IPS-11a (cell line): ENCODE data around the gene ABLIM2.
A peak's percentile ranks its signal among the peaks of the same experiment; 100 is the strongest.

Source experiments
- H3K4me3 ChIP-seq: one replicate; pipeline ENCODE4 v1.5.1; 2013; ENCODE audit warnings: low read depth, low read length, control low read depth

The ABLIM2 gene

DNA sequence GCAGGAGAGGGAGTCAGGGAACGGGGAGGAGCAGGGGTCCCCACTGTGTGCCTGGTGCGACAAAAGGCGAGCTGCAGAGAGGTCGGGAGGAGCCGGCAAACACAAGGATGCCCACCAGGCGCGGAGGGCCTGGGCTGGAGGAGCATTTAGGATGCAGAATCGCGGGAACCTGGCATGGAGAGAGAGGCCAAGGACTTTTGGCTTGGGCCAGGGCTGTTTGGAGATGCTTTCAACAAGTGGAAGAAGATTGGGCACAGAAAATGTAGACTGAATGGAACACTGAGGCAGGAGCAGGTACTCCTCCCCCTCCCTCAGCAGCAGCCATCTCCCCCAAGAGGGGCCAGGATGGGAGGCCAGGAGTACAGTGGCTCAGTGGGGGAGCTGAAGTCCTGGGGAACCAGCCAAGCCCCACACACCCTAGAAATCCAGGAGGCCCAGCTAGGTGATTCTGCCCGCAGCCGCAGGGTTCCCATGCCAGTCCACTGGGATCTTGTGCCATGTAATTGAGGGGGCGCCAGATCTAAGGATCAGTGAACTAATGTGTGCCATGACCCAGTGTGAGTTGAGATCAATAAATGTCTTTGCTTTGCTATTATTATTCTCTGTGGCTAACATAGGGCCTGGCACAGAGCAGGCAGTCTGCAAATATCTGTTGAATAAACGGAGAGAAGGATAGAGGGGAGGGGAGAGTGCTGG, 1.1 kb upstream of the ABLIM2 start:
- peak overlapping the region; percentile 75 for H3K4me3 ChIP-seq

GRCh38 chr4:8157944-8158709, 486 bp downstream of the ABLIM2 start:
- H3K4me3 ChIP-seq: peak overlapping the region; percentile 47

- no peak overlapping the region for H3K4me3 ChIP-seq
Measured at GRCh38 chr4:8157496-8157895, 1.1 kb downstream of the ABLIM2 start.

DNA sequence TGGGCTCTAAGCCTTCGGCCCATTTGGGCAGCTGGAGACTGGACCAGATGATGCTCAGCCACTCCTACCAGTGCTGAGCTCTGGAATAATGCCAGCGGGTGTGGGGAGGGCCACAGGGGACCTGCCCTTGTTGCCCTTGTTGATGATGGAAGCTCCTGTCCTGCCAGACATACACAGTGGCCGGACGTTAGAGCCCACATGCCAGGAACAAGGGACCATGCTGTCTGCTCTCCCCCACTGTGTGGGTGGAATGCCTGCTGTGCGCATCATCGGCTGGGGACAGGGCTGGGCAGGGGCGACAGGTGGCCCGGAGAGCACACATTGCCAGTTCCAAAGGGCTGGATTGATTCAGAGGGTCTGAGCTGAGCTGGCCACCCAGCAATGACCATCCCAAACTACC, 2.0 kb downstream of the ABLIM2 start:
- H3K4me3 ChIP-seq: no peak overlapping the region

GRCh38 chr4:8155660-8156421, 2.8 kb downstream of the ABLIM2 start:
- H3K4me3 ChIP-seq: no peak overlapping the region

GRCh38 chr4:8155048-8155447, 3.6 kb downstream of the ABLIM2 start:
- no peak overlapping the region for H3K4me3 ChIP-seq

DNA sequence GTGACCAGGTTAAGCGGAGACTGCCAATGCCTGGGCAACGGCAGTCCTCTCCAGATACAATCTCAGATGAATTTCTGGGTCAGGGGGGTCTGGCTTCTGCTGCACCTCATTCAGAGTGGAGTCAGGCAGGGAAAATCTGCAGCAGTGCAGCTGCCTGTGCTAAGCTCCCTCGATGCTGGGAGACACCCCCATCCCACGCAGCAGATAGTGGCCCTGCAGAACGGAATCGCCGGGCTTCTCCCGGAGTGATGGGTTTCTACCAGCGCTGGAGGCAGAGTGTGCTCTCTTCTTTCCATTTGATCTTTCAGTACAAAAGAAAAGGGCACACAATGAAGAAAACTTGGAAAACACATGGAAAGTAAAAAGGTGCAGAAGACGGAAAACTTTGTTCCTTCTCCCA, 5.2 kb downstream of the ABLIM2 start:
- H3K4me3 ChIP-seq: no peak overlapping the region

DNA sequence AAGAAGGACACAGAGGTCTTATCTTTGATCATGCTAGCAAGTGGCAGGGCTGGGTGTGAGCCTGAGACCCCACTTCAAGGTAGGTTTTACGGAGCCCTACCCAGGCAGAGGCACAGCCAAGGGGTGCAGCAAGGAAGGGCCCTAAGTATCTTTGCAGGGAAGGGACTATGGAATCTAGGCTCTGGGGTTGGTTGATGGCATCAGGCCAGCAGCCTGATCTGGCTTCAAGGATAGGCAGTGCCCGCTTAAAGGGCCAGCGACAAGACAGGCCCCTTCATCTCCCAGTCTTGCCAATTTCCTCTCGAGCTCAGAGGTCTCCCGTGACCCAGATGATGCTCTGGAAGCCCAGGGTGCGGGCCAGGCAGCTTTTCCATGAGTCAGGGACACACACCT, 5.8 kb downstream of the ABLIM2 start:
- no peak overlapping the region for H3K4me3 ChIP-seq

- no peak overlapping the region for H3K4me3 ChIP-seq
Measured at GRCh38 chr4:8152090-8152864, 6.3 kb downstream of the ABLIM2 start.

DNA sequence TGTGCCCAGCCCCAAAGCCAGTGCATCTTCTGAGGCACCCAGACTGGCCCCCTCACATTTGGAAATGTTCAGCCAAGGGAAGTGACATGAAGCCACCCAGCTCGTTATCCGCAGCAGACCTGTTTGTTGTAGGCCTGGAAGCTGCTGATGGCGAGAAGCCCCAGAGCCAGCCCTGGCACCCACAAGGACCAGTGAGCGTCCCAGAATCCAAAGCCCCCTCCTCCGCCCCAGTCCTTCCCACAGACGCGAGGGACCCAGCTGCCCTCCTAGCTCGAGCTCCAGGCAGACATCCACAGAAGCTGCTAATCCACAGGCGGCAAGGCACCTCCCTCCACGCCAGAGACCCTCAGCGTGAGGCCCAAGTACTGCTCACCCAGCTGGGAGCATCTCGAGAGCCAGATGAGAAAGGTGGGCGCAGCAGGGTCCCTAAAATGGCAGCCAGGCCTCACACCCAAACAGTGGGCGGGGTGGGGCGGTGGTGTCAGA, 7.4 kb downstream of the ABLIM2 start:
- no peak overlapping the region for H3K4me3 ChIP-seq

GRCh38 chr4:8150152-8151090, 8.2 kb downstream of the ABLIM2 start:
- H3K4me3 ChIP-seq: no peak overlapping the region

DNA sequence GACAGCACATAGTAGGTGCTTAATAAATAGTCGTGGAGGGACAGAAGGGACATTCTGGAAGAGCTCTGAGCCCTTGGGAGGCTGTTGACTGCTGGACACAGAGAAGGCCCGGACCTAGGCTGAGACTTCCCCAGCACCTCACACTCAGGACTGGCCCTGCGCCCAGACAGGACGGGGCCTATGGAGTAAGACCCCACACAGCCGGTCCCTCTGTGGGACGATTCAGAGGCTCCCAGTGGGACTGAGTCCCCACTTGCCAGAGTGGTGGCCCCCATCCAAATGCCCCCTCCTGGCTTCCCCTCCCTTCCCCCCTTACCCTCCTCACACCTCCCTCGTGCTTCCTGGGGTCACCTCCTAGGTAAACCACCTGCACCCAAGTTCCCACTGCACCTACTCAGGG, 8.9 kb downstream of the ABLIM2 start:
- H3K4me3 ChIP-seq: no peak overlapping the region

DNA sequence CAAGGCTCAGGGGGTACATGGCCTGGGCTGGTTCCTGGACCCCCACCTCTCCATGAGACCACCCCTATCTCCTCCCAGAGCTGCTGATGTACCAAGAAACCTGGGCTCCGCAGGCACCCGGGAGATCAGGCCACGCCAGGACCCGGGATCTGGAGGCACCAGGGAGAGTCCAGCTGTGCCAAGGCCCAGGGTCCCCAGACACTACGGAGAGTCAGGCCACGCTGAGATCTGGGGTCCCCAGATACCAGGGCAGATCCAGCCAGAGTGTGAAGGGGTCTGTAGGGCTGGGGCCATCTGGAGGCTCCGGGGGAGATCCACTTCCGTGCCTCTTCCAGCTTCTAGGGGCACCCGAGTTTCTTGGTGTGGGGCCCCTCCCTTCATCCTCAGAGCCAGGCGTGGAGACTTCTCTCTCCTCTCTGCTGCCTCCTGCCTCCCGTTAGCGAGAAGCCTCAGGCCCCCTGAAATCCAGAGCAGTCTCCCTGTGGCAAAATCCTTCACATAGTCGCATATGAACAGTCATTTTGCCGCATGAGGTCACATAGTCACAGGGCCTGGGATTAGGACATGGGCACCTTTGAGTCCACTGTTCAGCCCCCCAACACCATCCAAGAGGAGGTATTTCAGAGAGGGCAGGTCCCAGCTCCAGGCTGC, 9.7 kb downstream of the ABLIM2 start:
- no peak overlapping the region for H3K4me3 ChIP-seq

DNA sequence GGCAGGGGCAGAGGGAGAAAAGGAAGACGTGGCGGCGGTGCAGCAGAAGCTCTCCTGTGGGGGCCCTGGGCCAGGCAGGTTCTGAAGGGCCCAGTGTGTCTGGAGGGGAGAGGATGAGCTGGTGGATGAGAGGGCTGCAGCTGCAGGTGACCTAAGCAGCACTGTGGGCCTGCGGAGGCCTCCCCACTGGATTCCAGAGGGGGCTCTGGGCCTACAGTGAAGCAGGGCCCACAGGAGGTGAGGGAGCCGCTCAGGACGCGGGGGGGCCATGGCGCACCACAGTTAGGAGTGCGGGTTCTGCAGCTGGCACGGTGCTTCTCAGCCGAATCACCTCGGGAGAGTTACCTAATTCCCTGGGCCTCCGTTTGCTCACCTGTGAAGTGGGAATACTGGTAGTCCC, 10.5 kb downstream of the ABLIM2 start:
- H3K4me3 ChIP-seq: no peak overlapping the region

DNA sequence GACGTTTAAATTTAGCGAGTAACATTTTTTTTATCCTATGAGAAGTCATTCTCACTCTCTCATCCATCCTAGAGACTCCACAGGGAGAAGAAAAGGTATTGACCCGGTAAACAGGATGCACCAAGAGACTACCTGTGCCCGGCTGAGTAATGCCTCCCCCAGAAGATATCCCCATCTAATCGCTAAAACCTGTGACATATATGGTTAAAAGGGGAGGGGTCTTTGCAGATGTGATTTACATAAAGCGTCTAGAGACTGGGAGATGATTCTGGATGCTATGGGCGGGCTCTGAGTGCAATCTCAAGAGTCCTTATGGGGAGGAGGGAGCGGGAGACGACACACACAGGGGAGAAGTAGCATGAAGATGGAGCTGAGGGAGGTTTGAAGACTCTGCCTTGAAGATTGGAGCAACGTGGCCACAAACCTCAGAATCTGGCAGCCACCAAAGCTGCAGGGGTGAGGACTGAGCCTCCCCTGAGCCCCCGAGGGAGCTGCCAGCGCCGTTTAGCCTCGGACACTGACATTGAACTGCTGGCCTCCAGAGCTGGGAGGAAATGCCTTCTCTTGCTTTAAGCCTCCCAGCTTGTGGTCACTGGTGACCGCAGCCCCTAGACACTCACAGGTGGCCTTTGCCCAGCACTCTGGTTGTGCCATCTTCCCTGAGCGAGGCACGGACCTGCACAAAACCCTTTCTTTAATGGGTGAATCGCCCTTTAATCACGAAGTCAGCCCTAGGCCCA, 11.2 kb downstream of the ABLIM2 start:
- no peak overlapping the region for H3K4me3 ChIP-seq

- H3K4me3 ChIP-seq: no peak overlapping the region
Measured at GRCh38 chr4:8146157-8146556, 12.5 kb downstream of the ABLIM2 start.

DNA sequence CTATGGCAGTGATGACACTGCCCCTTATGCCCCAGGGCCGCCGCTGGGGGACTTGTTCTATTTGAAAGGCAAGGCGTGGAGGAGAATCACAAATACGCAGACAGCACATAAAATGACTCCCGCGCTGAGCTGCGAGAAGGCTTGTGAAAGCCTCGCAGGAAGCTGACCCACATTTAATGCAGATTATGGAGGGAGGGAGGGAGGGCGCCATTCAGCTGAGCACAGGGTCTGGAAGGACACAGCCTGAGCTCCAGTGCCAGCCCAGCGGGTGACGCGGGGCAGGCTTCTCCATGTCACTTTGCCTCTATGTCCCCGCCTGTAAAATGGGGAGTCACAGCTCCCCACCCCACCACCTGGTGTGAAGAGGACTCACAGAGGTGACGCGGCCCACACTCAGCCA, 14.3 kb downstream of the ABLIM2 start:
- no peak overlapping the region for H3K4me3 ChIP-seq

DNA sequence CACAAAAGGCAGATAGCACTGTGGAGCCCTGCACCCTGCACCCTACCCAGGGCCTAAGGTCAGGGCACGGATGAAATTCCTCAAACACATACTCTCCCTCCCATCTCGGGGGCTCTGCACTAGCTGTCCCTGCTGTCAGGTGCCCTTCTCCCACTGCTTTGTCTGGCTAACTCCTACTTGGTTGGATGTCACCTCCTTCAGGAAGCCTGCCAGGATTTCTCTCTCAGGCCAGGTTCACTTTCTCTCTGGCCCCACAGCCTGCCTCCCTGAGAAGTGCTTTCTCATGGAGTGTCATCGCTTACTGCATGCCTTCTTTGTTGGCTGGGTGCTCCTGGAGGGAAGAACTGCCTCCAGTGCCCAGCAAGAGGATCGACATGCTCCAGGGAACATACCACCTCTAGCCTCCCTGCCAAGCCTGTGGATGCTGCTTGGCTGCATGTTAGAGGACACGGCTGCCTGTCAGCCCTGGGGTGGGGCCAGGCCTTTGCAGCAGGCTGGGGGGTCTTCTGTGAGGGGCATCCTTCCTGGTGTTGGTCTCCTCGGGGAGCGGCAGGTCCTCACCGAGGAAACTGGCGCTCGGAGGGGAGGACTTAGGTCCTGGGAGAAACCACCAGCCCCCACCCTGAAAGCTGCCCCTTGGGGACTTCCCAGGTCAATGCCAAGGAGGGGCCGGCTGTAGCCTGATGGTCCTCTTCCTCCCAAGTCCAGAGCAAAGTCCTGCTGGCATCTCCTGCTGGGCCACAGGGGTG, 15.0 kb downstream of the ABLIM2 start:
- no peak overlapping the region for H3K4me3 ChIP-seq
